Measurements from ENCODE around the gene TMOD1.

TMOD1 gene

GRCh38 chr9:97623946-97624345 lies 122.5 kb downstream of the TMOD1 start:
- no peak for TF ChIP-seq CTCF (IDR thresholded peaks at IDR 0.05; ENCODE audit: extremely low read depth, missing control alignments)
- DNase-seq (ENCODE audit: low spot score) = no peak

GRCh38 chr9:97625620-97626019 lies 124.2 kb downstream of the TMOD1 start:
- no peak for DNase-seq (ENCODE audit: low spot score)
- no peak for TF ChIP-seq CTCF (IDR thresholded peaks at IDR 0.05; ENCODE audit: extremely low read depth, missing control alignments)

- no peak for DNase-seq (ENCODE audit: low spot score)
- no peak for TF ChIP-seq CTCF (IDR thresholded peaks at IDR 0.05; ENCODE audit: extremely low read depth, missing control alignments)
These were observed 126.2 kb downstream of the TMOD1 start for GRCh38 chr9:97627624-97628023.

DNA sequence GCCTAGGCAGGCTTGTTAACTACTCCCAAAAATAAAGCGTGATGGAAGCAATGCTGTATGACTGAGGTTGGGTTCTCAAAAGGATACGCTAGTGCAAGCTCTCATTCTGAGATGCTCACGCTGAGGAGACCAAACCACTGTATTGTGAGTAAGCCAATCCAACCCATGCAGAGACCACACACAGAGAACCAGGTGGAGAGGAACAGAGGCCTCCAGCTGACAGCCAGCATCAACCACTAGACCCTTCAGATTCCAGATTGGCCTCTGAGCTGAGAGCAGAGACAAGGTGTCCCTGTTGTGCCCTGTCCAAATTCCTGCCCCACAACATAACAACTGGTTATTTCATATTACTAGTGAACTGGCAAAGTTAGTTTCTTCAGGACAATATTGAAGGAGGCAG lies 127.2 kb downstream of the TMOD1 start:
- DNase-seq (ENCODE audit: low spot score) = no peak
- TF ChIP-seq CTCF (IDR thresholded peaks at IDR 0.05; ENCODE audit: extremely low read depth, missing control alignments) = no peak

DNA sequence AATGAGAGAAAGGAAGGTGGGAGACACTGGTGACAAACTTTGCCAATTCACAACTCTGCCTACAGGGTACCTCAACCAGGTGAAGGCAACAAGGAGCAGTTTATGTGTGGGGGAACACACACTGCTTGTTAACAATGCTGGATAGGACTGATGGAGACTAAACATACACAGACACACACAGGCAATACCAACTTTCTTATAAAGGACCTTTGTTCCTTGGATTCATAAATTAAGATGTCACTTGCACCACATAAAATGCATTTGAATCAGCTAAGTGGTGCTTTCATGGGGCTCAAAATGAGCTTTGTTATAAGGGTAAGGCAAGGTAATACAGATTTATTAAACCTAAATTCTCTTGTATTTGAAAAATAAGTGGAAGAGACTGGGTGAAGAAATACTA lies 127.7 kb downstream of the TMOD1 start:
- no peak for TF ChIP-seq CTCF (IDR thresholded peaks at IDR 0.05; ENCODE audit: extremely low read depth, missing control alignments)
- no peak for DNase-seq (ENCODE audit: low spot score)

DNA sequence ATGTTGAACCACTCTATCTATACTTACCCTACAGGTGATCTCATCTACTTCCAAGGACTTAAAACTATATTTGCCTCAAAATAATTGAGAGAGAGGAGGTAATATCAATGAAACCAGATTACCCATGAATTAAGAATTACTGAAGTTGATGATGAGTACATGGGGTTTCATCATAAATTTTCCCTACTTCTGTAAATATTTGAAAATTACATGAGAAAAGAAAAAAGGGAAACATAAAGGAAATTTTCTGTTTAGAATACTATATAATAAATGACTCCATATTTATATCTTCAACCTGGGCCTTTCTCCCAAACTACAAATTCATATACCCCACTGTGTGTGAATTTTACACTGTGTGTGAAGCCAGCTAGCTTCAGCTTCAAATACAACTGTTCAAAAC lies 129.1 kb downstream of the TMOD1 start:
- no peak for TF ChIP-seq CTCF (IDR thresholded peaks at IDR 0.05; ENCODE audit: extremely low read depth, missing control alignments)
- DNase-seq (ENCODE audit: low spot score) = no peak

DNA sequence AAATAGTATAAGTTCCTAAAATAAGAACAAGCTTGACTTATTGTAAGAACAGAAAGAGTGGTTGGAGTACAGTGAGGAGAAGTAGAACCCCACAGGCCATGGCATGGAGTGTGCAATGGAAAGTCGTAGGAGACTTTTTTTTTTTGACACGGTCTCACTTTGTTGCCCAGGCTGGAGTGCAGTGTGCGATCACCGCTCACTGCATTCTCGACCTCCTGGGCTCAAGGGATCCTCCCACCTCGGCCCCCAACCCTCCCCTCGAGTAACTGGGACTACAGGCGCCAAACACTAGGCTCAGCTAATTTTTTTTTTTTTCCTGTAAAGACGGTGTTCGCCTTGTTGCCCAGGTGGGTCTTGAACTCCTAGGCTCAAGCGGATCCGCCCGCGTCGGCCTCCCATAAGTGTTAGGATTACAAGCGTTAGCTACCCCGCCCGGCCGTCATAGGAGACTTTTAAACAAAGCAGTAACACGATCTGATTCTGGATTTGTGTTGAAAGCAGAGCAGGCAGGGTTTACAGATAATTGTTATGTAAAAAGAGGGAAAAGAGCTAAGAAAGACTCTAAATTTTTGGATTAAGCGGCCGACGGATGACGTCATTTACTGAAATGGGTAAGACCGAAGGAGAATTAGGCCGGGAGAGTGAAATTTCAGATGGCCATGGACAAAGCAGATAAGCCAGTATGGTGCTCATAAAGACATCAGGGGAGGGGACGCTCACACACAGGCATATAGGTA lies 130.9 kb downstream of the TMOD1 start:
- TF ChIP-seq CTCF (IDR thresholded peaks at IDR 0.05; ENCODE audit: extremely low read depth, missing control alignments) = no peak
- no peak for DNase-seq (ENCODE audit: low spot score)
